SK-N-SH (cell line): ENCODE measurements around the gene EXOC4. TPM values are rescaled to one million over a fixed set of nuclear protein-coding genes. Genes with fewer than 3 reads are reported as not detected.

Source experiments
- CTCF ChIA-PET: fragments of 300-600, 350-600 bp; formaldehyde crosslinking; extraction: SDS; loops from one replicate; lab custom pipeline; 2021; lab: Yijun Ruan, JAX
- POLR2A ChIA-PET: fragments of 350-600 bp; sonication (Branson Sonifier 250); formaldehyde crosslinking; extraction: SDS; loops from one replicate; lab custom pipeline; 2020; ENCODE audit warnings: antibody characterized with exemption, inconsistent platforms; lab: Yijun Ruan, JAX
- DNase-seq: peaks from one replicate; pipeline ENCODE4 v3.0.0; 2012
- H2AFZ ChIP-seq: fragments of 200-600 bp; sonication (generic); 2 replicates; pipeline ENCODE4 v1.8.1; 2016; ENCODE audit warnings: antibody characterized with exemption, mild to moderate bottlenecking, low read depth
- H3F3A ChIP-seq: fragments of 200-600 bp; sonication (generic); replicated peaks from 2 replicates; pipeline ENCODE3; 2016; ENCODE audit warnings: antibody characterized with exemption, mild to moderate bottlenecking; ENCODE audit not compliant: insufficient read depth
- H3K27ac ChIP-seq, 2 experiments: fragments of 200-500 bp in 1 of 2; fragments of 200-600 bp in 1 of 2; sonication (Bioruptor generic) in 1 of 2; sonication (generic), shearing (Covaris generic) in 1 of 2; 2 replicates each; pipeline versions ENCODE4 v1.5.1 to v1.6.1; 2014 to 2016; ENCODE audit warnings: low read depth in 2 of 2, inconsistent platforms in 1 of 2, low read length in 1 of 2, mild to moderate bottlenecking in 1 of 2, mixed read lengths in 1 of 2
- H3K27me3 ChIP-seq: fragments of 200-600 bp; sonication (generic), shearing (Covaris generic); 2 replicates; pipeline ENCODE4 v1.6.1; 2016; ENCODE audit warnings: mixed run types; ENCODE audit not compliant: insufficient read depth
- H3K36me3 ChIP-seq, 2 experiments: fragments of 200-500 bp in 1 of 2; fragments of 200-600 bp in 1 of 2; sonication (Bioruptor generic) in 1 of 2; sonication (generic) in 1 of 2; replicated peaks in 1 of 2; 2 replicates each; pipeline versions ENCODE3 to v1.5.1; 2014 to 2016; ENCODE audit warnings: low read length in 1 of 2, mild to moderate bottlenecking in 1 of 2; ENCODE audit not compliant: insufficient read depth in 2 of 2, control insufficient read depth in 1 of 2
- H3K4me1 ChIP-seq, 2 experiments: fragments of 200-500 bp in 1 of 2; fragments of 200-600 bp in 1 of 2; sonication (Bioruptor generic) in 1 of 2; sonication (generic), shearing (Covaris generic) in 1 of 2; 2 replicates each; pipeline versions ENCODE4 v1.5.1 to v1.6.1; 2014 to 2016; ENCODE audit warnings: low read depth in 1 of 2, low read length in 1 of 2, mixed run types in 1 of 2; ENCODE audit not compliant: insufficient read depth in 2 of 2, control insufficient read depth in 1 of 2
- H3K4me2 ChIP-seq: fragments of 200-600 bp; sonication (generic), shearing (Covaris generic); 2 replicates; pipeline ENCODE4 v1.6.1; 2017; ENCODE audit warnings: mixed run types
- H3K4me3 ChIP-seq, 2 experiments: fragments of 200-500 bp in 1 of 2; fragments of 200-600 bp in 1 of 2; sonication (Bioruptor generic) in 1 of 2; sonication (generic), shearing (Covaris generic) in 1 of 2; 2 replicates each; pipeline versions ENCODE4 v1.5.1 to v1.8.1; 2014 to 2016; ENCODE audit warnings: low read depth in 2 of 2, inconsistent platforms in 1 of 2, low read length in 1 of 2, mild to moderate bottlenecking in 1 of 2, mixed read lengths in 1 of 2, moderate library complexity in 1 of 2
- H3K79me2 ChIP-seq: fragments of 200-600 bp; sonication (generic); 2 replicates; pipeline ENCODE4 v1.8.1; 2017; ENCODE audit warnings: mild to moderate bottlenecking; ENCODE audit not compliant: insufficient read depth
- H3K9ac ChIP-seq: fragments of 200-600 bp; sonication (generic); 2 replicates; pipeline ENCODE4 v1.6.1; 2017; ENCODE audit warnings: mixed run types
- H3K9me2 ChIP-seq: fragments of 200-600 bp; sonication (generic); 2 replicates; pipeline ENCODE4 v1.6.1; 2017; ENCODE audit warnings: mixed run types
- H3K9me3 ChIP-seq: fragments of 200-600 bp; sonication (generic); 2 replicates; pipeline ENCODE4 v1.6.1; 2017; ENCODE audit warnings: mixed run types, mild to moderate bottlenecking, moderate library complexity
- H4K20me1 ChIP-seq: fragments of 200-600 bp; sonication (generic); 2 replicates; pipeline ENCODE4 v1.6.1; 2017; ENCODE audit warnings: mild to moderate bottlenecking, mixed run types; ENCODE audit not compliant: insufficient read depth
- CHD2 ChIP-seq: fragments of 150-350 bp; IDR thresholded peaks from 2 replicates; pipeline ENCODE4 v1.6.1; 2018; ENCODE audit warnings: low read length; ENCODE audit not compliant: partially characterized antibody
- EP300 ChIP-seq, 2 experiments: IDR thresholded peaks; 2 replicates each; pipeline versions ENCODE4 v1.4.0 to v1.6.1; 2012; ENCODE audit warnings: borderline replicate concordance in 1 of 2, low read depth in 1 of 2, low read length in 1 of 2
- FOSL2 ChIP-seq: IDR thresholded peaks from 2 replicates; pipeline ENCODE4 v1.4.0; 2012; ENCODE audit warnings: low read depth, mild to moderate bottlenecking, moderate library complexity, borderline replicate concordance
- FOXM1 ChIP-seq: IDR thresholded peaks from 2 replicates; pipeline ENCODE4 v1.4.0; 2012; ENCODE audit warnings: low read depth, mild to moderate bottlenecking
- GABPA ChIP-seq: IDR thresholded peaks from 2 replicates; pipeline ENCODE4 v1.4.0; 2012; ENCODE audit warnings: low read depth, mild to moderate bottlenecking
- GATA2 ChIP-seq: sonication (generic); formaldehyde crosslinking; IDR thresholded peaks from 2 replicates; pipeline ENCODE4 v1.5.0; 2020; ENCODE audit warnings: mild to moderate bottlenecking, missing genetic modification reagents
- IRF3 ChIP-seq: fragments of 150-350 bp; IDR thresholded peaks from 2 replicates; pipeline ENCODE4 v1.6.1; 2016; ENCODE audit warnings: mild to moderate bottlenecking, low read depth, low read length
- JUND ChIP-seq: IDR thresholded peaks from 2 replicates; pipeline ENCODE4 v1.4.0; 2012
- MAX ChIP-seq: IDR thresholded peaks from 2 replicates; pipeline ENCODE4 v1.4.0; 2012; ENCODE audit warnings: low read depth
- MEF2A ChIP-seq: IDR thresholded peaks from 2 replicates; pipeline ENCODE4 v1.4.0; 2012; ENCODE audit warnings: low read depth, borderline replicate concordance
- MXI1 ChIP-seq: IDR thresholded peaks from 2 replicates; pipeline ENCODE4 v1.6.1; 2012; ENCODE audit warnings: mild to moderate bottlenecking, low read depth, low read length, improper control_type of control experiment
- NFIC ChIP-seq: IDR thresholded peaks from 2 replicates; pipeline ENCODE4 v1.4.0; 2012; ENCODE audit warnings: borderline replicate concordance
- NRF1 ChIP-seq: IDR thresholded peaks from 2 replicates; pipeline ENCODE4 v1.6.1; 2012; ENCODE audit warnings: low read depth, mild to moderate bottlenecking, low read length
- POLR2AphosphoS5 ChIP-seq: IDR thresholded peaks from 2 replicates; pipeline ENCODE4 v1.6.1; 2012; ENCODE audit warnings: low read depth, low read length
- RAD21 ChIP-seq: IDR thresholded peaks from 2 replicates; pipeline ENCODE4 v1.6.1; 2012; ENCODE audit warnings: mild to moderate bottlenecking, low read length
- RCOR1 ChIP-seq: fragments of 150-350 bp; IDR thresholded peaks from 2 replicates; pipeline ENCODE4 v1.6.1; 2017; ENCODE audit warnings: antibody characterized with exemption, low read length
- REST ChIP-seq: IDR thresholded peaks from 2 replicates; pipeline ENCODE4 v1.6.1; 2012; ENCODE audit warnings: mild to moderate bottlenecking, low read depth, low read length, moderate library complexity
- RXRA ChIP-seq: IDR thresholded peaks from 2 replicates; pipeline ENCODE4 v1.4.0; 2012; ENCODE audit warnings: low read depth, mild to moderate bottlenecking, borderline replicate concordance
- SMC3 ChIP-seq: IDR thresholded peaks from 2 replicates; pipeline ENCODE4 v1.6.1; 2012; ENCODE audit warnings: low read depth, low read length, improper control_type of control experiment
- WGBS: methylation state at CpG from one replicate; pipeline ENCODE4 v1.1.6; 2017; ENCODE audit warnings: low lambda C conversion rate; 5-methylcytosine and 5-hydroxymethylcytosine counted together
- polyA plus RNA-seq, 3 experiments: library from polyadenylated mRNA; depleted of rRNA; stranded (reverse); fragments of >200 nt; gene quantifications; 2 replicates each; pipeline ENCODE4 v1.2.3, GENCODE V29; 2012

EXOC4 gene
- polyA plus RNA-seq, 1 of the 3 experiments (the other 2 are of a cell fraction): 37.3 TPM

- no peak for TF ChIP-seq GATA2 (CRISPR knock-in tag)
- TF ChIP-seq NRF1: no peak
- no peak for TF ChIP-seq RCOR1
- no peak for TF ChIP-seq REST
- no peak for TF ChIP-seq FOXM1
- TF ChIP-seq CHD2: no peak
- TF ChIP-seq EP300 (IDR thresholded peaks at IDR 0.05; ENCODE audit: borderline replicate concordance in 1 of 2, low read depth in 1 of 2, low read length in 1 of 2): no peak
- Histone ChIP-seq H3K27me3 (no peaks in the 10 kb centered on the region), H3K79me2 (no peaks in the 10 kb centered on the region), H3K9ac (no peak overlapping the region), H3K4me2 (no peak overlapping the region), H3K27ac (no peak overlapping the region), H3K9me3 (no peaks in the 10 kb centered on the region), H3K4me1 (peaks cover 0 to 8% of the 10 kb centered on the region in 2 experiments; a peak in 1 of 4 replicates), H3K36me3 (peaks cover 0 to 9% of the 10 kb centered on the region in 2 experiments), H3F3A (no peaks in the 10 kb centered on the region), H4K20me1 (no peaks in the 10 kb centered on the region), H3K9me2 (no peaks in the 10 kb centered on the region), H2AFZ (no peak overlapping the region), H3K4me3 (no peak overlapping the region)
- no peak for DNase-seq
- POLR2A ChIA-PET: no interaction called here
- CTCF ChIA-PET: interaction anchor here (1.1 to 1.8 kb wide), 4 partner anchors 13 to 93 kb away, joined by 3 to 6 read pairs (median 4); no protein-coding TSS in a partner anchor
- 94% methylated on average over 4 of the region's 4 CpGs for WGBS
These were observed 794.8 kb downstream of the EXOC4 start for GRCh38 chr7:134047675-134048074.

- ChIA-PET CTCF (interaction anchor here (1.3 to 1.6 kb wide), 2 partner anchors 14 to 23 kb away, joined by 3 read pairs; no protein-coding TSS in a partner anchor), POLR2A (no interaction called here)
- peaks cover 0 to 6% of the 10 kb centered on the region in 2 experiments; a peak in 1 of 4 replicates for H3K4me1 ChIP-seq
- no peaks in the 10 kb centered on the region for H3K79me2 ChIP-seq
- H3K27me3 ChIP-seq: no peaks in the 10 kb centered on the region
- H3K9me2 ChIP-seq: no peaks in the 10 kb centered on the region
- no peak overlapping the region for H3K4me2 ChIP-seq
- no peak overlapping the region for H3K27ac ChIP-seq
- H2AFZ ChIP-seq: no peak overlapping the region
- H3K9me3 ChIP-seq: no peaks in the 10 kb centered on the region
- WGBS: 90% methylated on average over 1 of the region's 1 CpG
- DNase-seq: no peak
- no peaks in the 10 kb centered on the region for H3F3A ChIP-seq
- H3K9ac ChIP-seq: no peak overlapping the region
- H4K20me1 ChIP-seq: no peaks in the 10 kb centered on the region
- H3K4me3 ChIP-seq: no peak overlapping the region
- peaks cover 0 to 9% of the 10 kb centered on the region in 2 experiments for H3K36me3 ChIP-seq
- TF ChIP-seq NRF1 (no peak), EP300 (IDR thresholded peaks at IDR 0.05; ENCODE audit: borderline replicate concordance in 1 of 2, low read depth in 1 of 2, low read length in 1 of 2) (no peak), SMC3 (no peak), NFIC (no peak), REST (no peak), RXRA (no peak), JUND (no peak), MXI1 (no peak), IRF3 (no peak), RAD21 (no peak), FOSL2 (no peak), MEF2A (no peak), FOXM1 (no peak), GABPA (no peak), MAX (no peak), POLR2AphosphoS5 (no peak)
These were observed 795.3 kb downstream of the EXOC4 start for GRCh38 chr7:134048166-134048565.
